Neuronal stem cell (in vitro differentiated cells): ENCODE results near the gene GALNTL6.

ENCODE experiments used
- DNase-seq: peaks from one replicate; pipeline ENCODE4 v3.0.0-alpha.2; 2013; ENCODE audit warnings: low spot score
- H2AFZ ChIP-seq: one replicate; pipeline ENCODE4 v1.6.1; 2013; ENCODE audit warnings: mild to moderate bottlenecking, low read length, inconsistent platforms
- H2AK5ac ChIP-seq: 2 replicates; pipeline ENCODE4 v1.6.1; 2013; ENCODE audit warnings: low read depth, mild to moderate bottlenecking, inconsistent platforms, low read length, moderate library complexity, mixed read lengths
- H2BK120ac ChIP-seq: 2 replicates; pipeline ENCODE4 v1.6.1; 2013; ENCODE audit warnings: low read depth, mild to moderate bottlenecking, inconsistent platforms, low read length, moderate library complexity, mixed read lengths
- H2BK12ac ChIP-seq: one replicate; pipeline ENCODE4 v1.6.1; 2013; ENCODE audit warnings: low read length, inconsistent platforms
- H2BK15ac ChIP-seq: 2 replicates; pipeline ENCODE4 v1.6.1; 2013; ENCODE audit warnings: mild to moderate bottlenecking, low read length, inconsistent platforms, mixed read lengths
- H2BK5ac ChIP-seq: one replicate; pipeline ENCODE4 v1.6.1; 2013; ENCODE audit warnings: inconsistent platforms, mild to moderate bottlenecking, low read length, moderate library complexity
- H3K14ac ChIP-seq: one replicate; pipeline ENCODE4 v1.6.1; 2013; ENCODE audit warnings: low read length, inconsistent platforms
- H3K18ac ChIP-seq: 2 replicates; pipeline ENCODE4 v1.6.1; 2013; ENCODE audit warnings: low read length, inconsistent platforms
- H3K23ac ChIP-seq: 2 replicates; pipeline ENCODE4 v1.6.1; 2013; ENCODE audit warnings: low read depth, mild to moderate bottlenecking, mixed read lengths, low read length, inconsistent platforms; ENCODE audit not compliant: poor library complexity
- H3K27ac ChIP-seq: replicated peaks from 3 replicates; pipeline ENCODE4 v1.5.1; 2013; ENCODE audit warnings: low read length, inconsistent platforms
- H3K27me3 ChIP-seq, 3 experiments: 2 replicates each; pipeline ENCODE4 v1.6.1; 2013; ENCODE audit warnings: low read length in 3 of 3, mild to moderate bottlenecking in 2 of 3, inconsistent platforms in 1 of 3, low read depth in 1 of 3, mixed read lengths in 1 of 3, moderate library complexity in 1 of 3; ENCODE audit not compliant: control insufficient read depth in 3 of 3, insufficient read depth in 3 of 3
- H3K36me3 ChIP-seq, 2 donors: replicated peaks in 1 of 2; 2 replicates each; pipeline ENCODE4 v1.6.1; 2013; ENCODE audit warnings: low read length in 2 of 2; ENCODE audit not compliant: control insufficient read depth in 2 of 2, insufficient read depth in 2 of 2
- H3K4ac ChIP-seq: 2 replicates; pipeline ENCODE4 v1.6.1; 2013; ENCODE audit warnings: inconsistent platforms, mild to moderate bottlenecking, low read length, moderate library complexity
- H3K4me1 ChIP-seq, 2 donors: 1 replicate in 1 of 2; 2 replicates in 1 of 2; pipeline ENCODE4 v1.6.1; 2013; ENCODE audit warnings: low read length in 2 of 2, low read depth in 1 of 2; ENCODE audit not compliant: control insufficient read depth in 2 of 2, insufficient read depth in 1 of 2
- H3K4me2 ChIP-seq: one replicate; pipeline ENCODE4 v1.6.1; 2013; ENCODE audit warnings: mild to moderate bottlenecking, low read length, inconsistent platforms; ENCODE audit not compliant: insufficient read depth, poor library complexity, severe bottlenecking
- H3K4me3 ChIP-seq, 2 donors: 2 replicates each; pipeline ENCODE4 v1.5.1; 2013; ENCODE audit warnings: low read length in 2 of 2, mild to moderate bottlenecking in 2 of 2, inconsistent platforms in 1 of 2, moderate library complexity in 1 of 2
- H3K79me1 ChIP-seq: one replicate; pipeline ENCODE4 v1.6.1; 2013; ENCODE audit warnings: low read depth, mild to moderate bottlenecking, inconsistent platforms, low read length, moderate library complexity
- H3K9ac ChIP-seq: one replicate; pipeline ENCODE4 v1.6.1; 2013; ENCODE audit warnings: mild to moderate bottlenecking, low read depth, low read length, inconsistent platforms; ENCODE audit not compliant: poor library complexity
- H3K9me3 ChIP-seq, 2 donors: replicated peaks in 1 of 2; 2 replicates each; pipeline versions ENCODE3 to v1.6.1; 2013; ENCODE audit warnings: low read length in 2 of 2, mild to moderate bottlenecking in 2 of 2, inconsistent platforms in 1 of 2, low read depth in 1 of 2, mixed read lengths in 1 of 2, moderate library complexity in 1 of 2; ENCODE audit not compliant: control insufficient read depth in 2 of 2, insufficient read depth in 1 of 2
- H4K8ac ChIP-seq: one replicate; pipeline ENCODE4 v1.6.1; 2013; ENCODE audit warnings: low read depth, mild to moderate bottlenecking, inconsistent platforms, low read length, moderate library complexity
- H4K91ac ChIP-seq: one replicate; pipeline ENCODE4 v1.6.1; 2013; ENCODE audit warnings: low read length, low read depth, mild to moderate bottlenecking, inconsistent platforms; ENCODE audit not compliant: poor library complexity
- WGBS, 2 donors: extraction: QIAGEN DNeasy Blood & Tissue Kit; methylation state at CpG; one replicate each; pipeline ENCODE4 v1.1.7; 2013; ENCODE audit warnings: missing lambda C conversion rate in 2 of 2, mixed read lengths in 1 of 2; ENCODE audit not compliant: insufficient read length in 2 of 2, insufficient replicate concordance in 1 of 2; ENCODE audit errors: extremely low coverage in 2 of 2; 5-methylcytosine and 5-hydroxymethylcytosine counted together

GALNTL6 gene

DNA sequence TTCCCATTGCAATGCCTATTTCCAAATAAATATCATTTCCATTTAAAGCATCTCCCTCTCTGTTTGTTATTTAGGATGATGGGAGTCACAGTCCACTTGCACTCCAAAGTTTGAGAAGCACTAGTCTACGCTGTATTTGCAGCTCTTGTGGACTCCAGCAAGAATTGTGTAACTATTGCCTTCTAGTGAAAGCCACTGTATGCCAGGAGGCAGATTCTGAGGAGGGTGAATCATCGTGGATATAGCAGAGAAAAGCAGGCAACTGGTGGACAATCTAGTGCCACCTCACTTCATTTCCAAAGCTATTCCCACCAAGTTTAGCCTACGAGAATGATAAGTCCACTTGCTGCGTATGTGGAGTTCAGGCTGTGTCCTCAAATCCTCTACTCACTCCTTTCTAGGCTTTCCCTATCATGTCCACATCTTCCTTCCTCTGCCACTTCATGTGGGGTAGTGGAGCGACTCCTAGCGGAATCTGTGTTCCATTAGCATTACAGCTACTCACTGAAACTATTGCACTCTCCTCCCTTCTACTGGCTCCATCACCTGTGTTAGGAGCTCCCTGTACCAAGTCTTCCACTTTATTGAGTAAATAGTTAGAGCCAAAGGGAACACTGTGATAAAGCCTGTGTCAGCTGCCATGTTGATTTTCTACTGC, 853.6 kb downstream of the GALNTL6 start:
- no peak overlapping the region for H3K23ac ChIP-seq
- no peak overlapping the region for H3K4me2 ChIP-seq
- no peak overlapping the region for H3K14ac ChIP-seq
- no peaks in the 10 kb centered on the region for H3K36me3 ChIP-seq
- no peak overlapping the region for H3K4ac ChIP-seq
- no CpG with 5 or more reads among the region's 6 CpGs for WGBS, 2 donors
- no peak overlapping the region for H3K18ac ChIP-seq
- no peak overlapping the region for H3K4me3 ChIP-seq
- no peak overlapping the region for H2BK5ac ChIP-seq
- H2AK5ac ChIP-seq: no peak overlapping the region
- no peaks in the 10 kb centered on the region for H3K9me3 ChIP-seq
- no peak overlapping the region for H2BK12ac ChIP-seq
- no peak overlapping the region for H2BK15ac ChIP-seq
- no peak for DNase-seq
- H3K79me1 ChIP-seq: no peaks in the 10 kb centered on the region
- no peaks in the 10 kb centered on the region for H3K27me3 ChIP-seq
- no peak overlapping the region for H3K27ac ChIP-seq
- H4K8ac ChIP-seq: no peak overlapping the region
- no peak overlapping the region for H3K9ac ChIP-seq
- no peak overlapping the region for H2AFZ ChIP-seq
- H2BK120ac ChIP-seq: no peak overlapping the region
- no peak overlapping the region for H4K91ac ChIP-seq
- peaks cover 0 to 2% of the 10 kb centered on the region in 2 donors for H3K4me1 ChIP-seq

DNA sequence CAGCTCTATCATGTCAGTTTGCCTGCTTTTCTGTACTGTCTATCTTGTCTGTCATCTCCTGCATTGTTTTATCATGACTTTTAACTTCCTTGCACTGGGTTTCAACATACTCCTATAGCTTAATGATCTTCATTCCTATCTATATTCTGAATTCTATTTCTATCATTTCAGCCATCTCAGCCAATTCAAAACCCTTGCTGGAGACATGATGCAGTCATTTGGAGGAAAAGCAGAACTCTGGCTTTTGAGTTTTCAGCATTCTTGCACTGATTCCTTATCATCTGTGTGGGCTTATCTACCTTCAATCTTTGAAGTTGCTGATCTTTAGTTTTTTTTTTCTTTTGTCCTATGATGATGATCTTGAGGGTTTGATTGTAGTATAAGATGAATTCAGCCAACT, 861.6 kb downstream of the GALNTL6 start:
- no peak overlapping the region for H3K4ac ChIP-seq
- H2AFZ ChIP-seq: no peak overlapping the region
- H2BK15ac ChIP-seq: no peak overlapping the region
- no peak overlapping the region for H3K23ac ChIP-seq
- H3K27ac ChIP-seq: no peak overlapping the region
- no peaks in the 10 kb centered on the region for H3K79me1 ChIP-seq
- no peak overlapping the region for H3K9ac ChIP-seq
- H4K8ac ChIP-seq: no peak overlapping the region
- no peak overlapping the region for H4K91ac ChIP-seq
- no peak for DNase-seq
- H3K4me3 ChIP-seq: no peak overlapping the region
- no peak overlapping the region for H2BK5ac ChIP-seq
- H3K4me1 ChIP-seq: no peaks in the 10 kb centered on the region
- no peak overlapping the region for H2AK5ac ChIP-seq
- H3K14ac ChIP-seq: no peak overlapping the region
- no peak overlapping the region for H2BK12ac ChIP-seq
- no peak overlapping the region for H3K18ac ChIP-seq
- peaks cover 1 to 7% of the 10 kb centered on the region in 2 donors for H3K9me3 ChIP-seq
- H3K27me3 ChIP-seq: no peaks in the 10 kb centered on the region
- H2BK120ac ChIP-seq: no peak overlapping the region
- H3K36me3 ChIP-seq: no peaks in the 10 kb centered on the region
- H3K4me2 ChIP-seq: no peak overlapping the region

DNA sequence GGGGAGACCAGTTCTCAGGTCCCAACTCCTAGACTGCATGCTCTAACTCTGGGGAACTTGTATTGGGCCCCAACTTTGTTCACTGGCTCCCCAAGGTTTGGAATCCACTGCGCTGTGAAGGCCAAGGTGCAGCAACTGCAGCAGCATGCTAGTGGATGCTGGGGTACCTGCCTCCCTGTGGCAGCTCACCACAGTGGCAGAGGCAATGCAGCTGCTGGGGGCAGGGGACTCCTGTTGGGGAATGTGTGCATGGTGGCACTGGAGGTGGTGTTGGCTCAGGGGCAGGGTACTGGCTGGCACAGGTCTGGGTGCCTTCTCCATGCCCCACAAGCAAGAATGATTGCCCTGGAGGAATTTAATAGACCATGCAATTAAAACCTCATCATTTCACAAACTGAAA, 862.0 kb downstream of the GALNTL6 start:
- peak overlapping the region in 1 of 2 donors; percentile 27 for H3K4me3 ChIP-seq
- H3K23ac ChIP-seq: no peak overlapping the region
- peaks cover 1 to 7% of the 10 kb centered on the region in 2 donors for H3K9me3 ChIP-seq
- H3K4me1 ChIP-seq: no peaks in the 10 kb centered on the region
- no peak overlapping the region for H3K14ac ChIP-seq
- H3K4me2 ChIP-seq: no peak overlapping the region
- no peak overlapping the region for H2AK5ac ChIP-seq
- H3K9ac ChIP-seq: no peak overlapping the region
- DNase-seq: no peak
- WGBS, 2 donors: no CpG with 5 or more reads among the region's 1 CpG
- H3K18ac ChIP-seq: peak overlapping the region; percentile 91
- H3K27ac ChIP-seq: no peak overlapping the region
- no peak overlapping the region for H2BK5ac ChIP-seq
- no peak overlapping the region for H4K8ac ChIP-seq
- H3K4ac ChIP-seq: no peak overlapping the region
- peak overlapping the region; percentile 73 for H2BK12ac ChIP-seq
- H2BK15ac ChIP-seq: no peak overlapping the region
- H3K36me3 ChIP-seq: no peaks in the 10 kb centered on the region
- H4K91ac ChIP-seq: no peak overlapping the region
- no peak overlapping the region for H2BK120ac ChIP-seq
- no peaks in the 10 kb centered on the region for H3K79me1 ChIP-seq
- H3K27me3 ChIP-seq: no peaks in the 10 kb centered on the region
- no peak overlapping the region for H2AFZ ChIP-seq

DNA sequence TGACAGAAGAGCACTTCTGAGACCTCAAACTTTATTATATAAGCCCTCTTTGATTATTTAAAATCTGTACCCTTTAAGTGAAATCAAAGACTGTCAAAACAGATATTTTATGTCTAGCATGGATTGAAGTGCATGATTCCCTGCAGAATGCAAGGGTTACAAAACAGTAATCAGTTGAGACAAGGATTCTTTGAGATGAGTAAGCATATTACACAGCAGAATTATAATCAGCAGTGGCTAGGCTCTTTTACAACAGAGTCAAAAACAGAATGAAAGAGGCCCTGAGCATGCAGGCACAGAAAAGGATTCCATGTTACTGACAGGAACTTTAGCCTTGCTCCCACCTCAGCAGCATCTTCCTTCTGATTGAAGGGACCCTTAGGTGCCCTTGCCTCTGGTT, 867.5 kb downstream of the GALNTL6 start:
- no peaks in the 10 kb centered on the region for H3K27me3 ChIP-seq
- no peak overlapping the region for H3K4ac ChIP-seq
- no peak overlapping the region for H3K23ac ChIP-seq
- no peak overlapping the region for H3K4me3 ChIP-seq
- no peak overlapping the region for H2BK5ac ChIP-seq
- H3K18ac ChIP-seq: no peak overlapping the region
- no peaks in the 10 kb centered on the region for H3K79me1 ChIP-seq
- peaks cover 0 to 3% of the 10 kb centered on the region in 2 donors for H3K4me1 ChIP-seq
- no peak overlapping the region for H3K14ac ChIP-seq
- H2AFZ ChIP-seq: peak overlapping the region; percentile 70
- H3K36me3 ChIP-seq: no peaks in the 10 kb centered on the region
- H4K91ac ChIP-seq: no peak overlapping the region
- no peak overlapping the region for H3K27ac ChIP-seq
- H3K4me2 ChIP-seq: no peak overlapping the region
- no peak overlapping the region for H3K9ac ChIP-seq
- DNase-seq: no peak
- no peak overlapping the region for H2BK120ac ChIP-seq
- no peaks in the 10 kb centered on the region for H3K9me3 ChIP-seq
- H2BK15ac ChIP-seq: no peak overlapping the region
- no peak overlapping the region for H4K8ac ChIP-seq
- no peak overlapping the region for H2BK12ac ChIP-seq
- no peak overlapping the region for H2AK5ac ChIP-seq
